HG03025 (cell line): ENCODE measurements around the gene TSEN34.
"Not testable (repeated sequence)": the region's sequence is repeated elsewhere in the genome, so short reads cannot be mapped to it uniquely, and the experiment has no call there.

Experiments
- ATAC-seq: cut with Tn5 transposase; IDR thresholded peaks from one replicate; pipeline ENCODE4 v1.9.1; 2021; ENCODE audit warnings: mild to moderate bottlenecking, moderate library complexity; ENCODE audit not compliant: unreplicated experiment, low FRiP score

TSEN34 gene

DNA sequence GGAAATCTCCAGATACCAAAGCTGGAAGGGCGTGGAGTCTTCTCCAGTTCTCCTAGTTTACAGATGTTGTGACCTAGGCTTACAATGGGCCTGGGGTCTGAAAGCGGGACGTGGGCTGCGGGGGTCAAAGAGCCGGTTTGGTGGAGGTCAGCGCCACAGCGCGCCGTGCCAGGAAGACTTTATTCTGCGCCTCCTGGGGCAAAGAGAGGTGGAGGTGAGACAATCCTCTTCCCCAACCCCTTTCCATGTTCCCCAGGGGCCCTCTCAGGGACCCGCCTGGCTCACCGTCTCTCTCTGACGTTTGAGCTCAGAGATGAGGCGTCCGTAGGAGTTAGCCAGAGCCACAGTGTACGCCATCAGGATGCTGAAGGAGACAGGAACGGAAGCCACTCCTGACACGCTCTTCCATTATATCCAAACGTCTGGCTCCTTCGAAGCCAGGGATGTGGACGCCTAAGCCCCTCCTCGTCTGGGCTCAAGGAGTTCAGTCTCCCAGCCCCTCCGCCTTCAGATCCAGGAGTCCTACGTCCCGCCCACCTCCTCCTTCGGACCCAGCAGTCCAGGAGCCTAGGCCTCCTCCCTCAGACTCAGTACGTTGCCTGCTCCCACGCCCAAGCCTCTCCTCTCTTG lies 30.8 kb upstream of the TSEN34 start:
- no peak for ATAC-seq

DNA sequence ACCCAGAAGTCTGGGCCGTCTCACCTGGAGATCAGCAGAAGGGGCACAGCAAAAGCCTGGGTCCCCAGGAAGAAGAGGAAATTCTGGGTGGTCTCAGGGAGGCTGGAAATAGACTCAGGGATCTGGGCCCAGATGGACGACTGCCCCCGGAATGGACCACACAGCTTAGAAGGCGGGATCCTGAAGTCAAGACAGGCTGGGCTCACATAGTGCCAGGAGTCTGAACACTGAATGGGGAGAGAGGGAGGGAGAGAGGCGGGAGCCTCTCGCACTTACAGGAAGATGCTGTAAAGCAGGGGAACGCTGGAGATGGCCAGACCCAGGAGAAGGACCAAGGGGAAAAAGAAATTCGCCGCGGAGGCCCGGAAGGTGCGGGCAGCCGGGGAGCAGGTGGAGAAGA lies 30.3 kb upstream of the TSEN34 start:
- no peak for ATAC-seq

DNA sequence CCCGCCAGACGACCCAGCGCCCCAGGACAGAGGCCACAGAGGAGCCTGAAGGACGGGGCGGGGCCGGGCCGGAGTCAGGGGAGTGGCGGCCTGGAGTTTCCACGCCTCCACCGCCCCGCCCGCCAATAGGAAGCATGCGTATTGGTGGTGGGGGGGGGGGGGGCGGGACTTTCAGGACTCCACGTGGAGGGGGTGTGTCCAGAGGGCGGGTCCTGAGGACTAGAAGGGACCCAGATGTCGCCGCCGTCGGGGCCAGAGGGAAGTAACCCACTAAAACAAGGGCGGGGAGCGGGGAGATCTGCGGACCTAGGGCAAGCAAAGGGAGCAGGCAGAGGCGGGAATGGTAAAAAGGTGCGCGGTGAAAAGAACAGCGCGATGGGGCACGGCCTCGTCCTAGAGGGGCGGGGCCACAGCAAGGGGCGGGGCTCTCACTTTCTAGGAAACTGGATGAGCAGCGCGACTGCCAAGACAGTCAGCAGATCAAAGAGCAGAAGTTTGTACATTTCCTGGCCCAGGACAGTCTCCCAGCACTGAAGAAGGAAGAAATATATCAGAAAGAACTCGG lies 28.8 kb upstream of the TSEN34 start:
- ATAC-seq = no peak

DNA sequence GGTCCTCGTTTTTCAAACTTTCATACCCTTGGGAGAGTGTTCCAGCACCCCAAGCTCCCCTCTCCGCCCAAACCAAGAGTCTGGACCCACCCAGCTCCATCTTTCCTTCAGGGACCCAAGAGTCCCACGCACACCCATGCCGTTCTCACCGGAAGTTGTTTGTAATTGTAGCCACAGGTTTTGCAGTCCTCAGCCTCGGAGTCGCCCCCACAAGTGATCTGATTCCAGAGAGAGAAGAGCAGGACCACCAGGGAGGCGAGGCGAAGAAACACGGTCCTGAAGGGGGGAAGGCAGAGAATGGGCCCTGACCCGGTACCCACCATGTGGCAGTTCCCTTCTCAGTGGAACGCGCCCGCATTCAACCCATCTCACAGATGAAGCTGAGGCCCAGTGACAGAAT lies 28.2 kb upstream of the TSEN34 start:
- ATAC-seq = no peak

GRCh38 chr19:54164369-54165068 lies 26.6 kb upstream of the TSEN34 start:
- ATAC-seq = no peak

DNA sequence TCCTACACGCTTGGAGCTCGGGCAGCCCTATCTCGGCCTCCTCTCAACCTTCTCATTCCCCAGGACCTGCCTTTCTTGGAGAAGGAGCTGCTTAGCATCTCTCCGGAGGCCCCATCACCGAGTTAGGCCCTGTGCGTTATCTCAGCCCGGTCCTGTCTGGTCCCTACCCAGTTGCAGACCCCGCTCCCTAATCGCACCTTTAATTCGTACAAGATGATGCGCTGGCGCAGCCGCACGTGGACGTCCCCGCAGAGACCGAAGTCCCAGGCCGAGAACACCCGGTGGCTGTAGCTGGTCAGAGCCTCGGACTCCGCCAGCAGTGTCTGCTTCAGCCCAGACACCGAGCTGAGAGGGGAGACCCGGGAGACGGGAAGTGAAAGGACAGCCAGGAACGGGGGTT lies 25.9 kb upstream of the TSEN34 start:
- no peak for ATAC-seq

DNA sequence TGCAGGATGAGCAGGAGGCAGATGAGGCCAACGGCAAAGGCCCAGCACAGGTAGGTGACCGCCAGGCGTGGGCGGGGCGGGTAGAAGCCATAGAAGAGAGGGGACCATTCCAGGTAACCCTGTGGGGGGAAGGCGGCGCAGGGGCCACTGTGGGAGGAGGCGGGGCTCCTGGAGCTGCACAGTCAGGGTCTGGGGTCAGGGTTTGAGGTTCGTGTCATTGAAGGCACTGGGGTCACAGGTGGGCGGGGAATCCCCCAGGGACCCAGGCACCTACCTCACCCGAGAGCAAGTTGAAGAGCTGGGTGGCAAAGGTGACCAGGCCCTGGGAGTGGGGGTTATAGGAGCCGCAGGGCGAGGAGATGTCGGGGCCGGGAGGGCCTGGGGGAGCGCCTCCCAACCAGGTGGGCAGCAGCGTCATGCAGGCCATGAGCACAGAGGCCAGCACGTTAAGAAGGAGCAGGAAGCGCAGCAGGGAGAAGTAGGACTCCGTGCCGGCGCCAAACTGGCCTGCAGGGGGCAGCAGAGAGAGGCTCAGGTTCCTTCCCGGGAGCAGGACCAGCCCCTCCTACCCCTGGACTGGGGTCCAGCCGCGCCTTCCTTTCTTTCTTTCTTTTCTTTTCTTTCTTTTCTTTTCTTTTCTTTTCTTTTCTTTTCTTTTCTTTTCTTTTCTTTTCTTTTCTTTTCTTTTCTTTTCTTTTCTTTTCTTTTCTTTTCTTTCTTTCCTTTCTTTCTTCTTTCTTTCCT lies 22.8 kb upstream of the TSEN34 start:
- no peak for ATAC-seq

DNA sequence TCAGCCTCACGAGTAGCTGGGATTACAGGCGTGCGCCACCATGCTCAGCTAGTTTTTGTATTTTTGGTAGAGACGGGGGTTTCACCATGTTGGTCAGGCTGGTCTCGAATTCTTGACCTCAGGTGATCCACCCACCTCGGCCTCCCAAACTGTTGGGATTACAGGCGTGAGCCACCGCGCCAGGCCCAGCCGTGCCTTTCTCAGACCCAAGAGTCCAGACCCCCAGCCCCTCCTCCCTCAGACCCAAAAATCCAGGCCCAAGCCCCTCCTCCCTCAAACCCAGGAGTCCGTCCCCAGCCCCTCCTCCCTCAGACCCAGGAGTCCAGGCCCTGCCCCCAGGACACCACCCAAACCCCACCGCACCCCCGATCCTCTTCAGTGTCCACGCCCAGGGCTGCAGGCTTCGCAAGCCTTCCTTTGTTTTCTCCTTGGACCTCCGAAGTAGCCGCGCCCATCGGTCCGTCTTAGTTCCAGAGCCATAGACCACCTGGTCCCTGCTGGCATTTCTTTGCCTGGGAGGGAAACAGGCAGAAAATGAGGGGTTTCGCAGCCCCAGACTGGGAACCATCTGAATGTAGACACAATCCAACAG lies 21.9 kb upstream of the TSEN34 start:
- ATAC-seq = no peak

DNA sequence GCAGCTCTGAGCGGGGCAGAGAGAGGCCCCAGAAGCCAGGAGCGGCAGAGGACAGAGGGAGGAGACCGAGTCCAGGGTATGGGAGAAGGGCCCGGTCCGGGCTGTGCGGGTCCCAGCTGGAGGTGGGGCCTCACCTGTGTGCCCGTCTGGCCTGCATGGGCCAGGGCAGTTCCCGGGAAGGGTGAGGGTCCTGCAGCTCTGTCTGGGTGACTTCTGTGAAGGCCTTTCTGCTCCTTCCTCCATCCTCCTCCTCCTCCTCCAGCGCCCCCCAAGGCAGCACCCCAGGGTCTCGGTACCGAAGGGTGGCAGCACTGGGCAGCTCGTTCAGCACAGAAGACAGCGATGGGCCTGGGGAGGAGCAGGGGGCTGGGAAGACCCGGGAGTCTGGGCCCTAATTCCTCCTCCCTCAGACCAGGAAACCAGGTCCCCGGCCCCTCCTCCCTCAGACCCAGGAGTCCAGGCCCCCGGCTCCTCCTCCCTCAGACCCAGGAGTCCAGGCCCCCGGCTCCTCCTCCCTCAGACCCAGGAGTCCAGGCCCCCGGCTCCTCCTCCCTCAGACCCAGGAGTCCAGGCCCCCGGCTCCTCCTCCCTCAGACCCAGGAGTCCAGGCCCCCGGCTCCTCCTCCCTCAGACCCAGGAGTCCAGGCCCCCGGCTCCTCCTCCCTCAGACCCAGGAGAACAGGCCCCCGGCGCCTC lies 19.2 kb upstream of the TSEN34 start:
- not testable (repeated sequence) for ATAC-seq

DNA sequence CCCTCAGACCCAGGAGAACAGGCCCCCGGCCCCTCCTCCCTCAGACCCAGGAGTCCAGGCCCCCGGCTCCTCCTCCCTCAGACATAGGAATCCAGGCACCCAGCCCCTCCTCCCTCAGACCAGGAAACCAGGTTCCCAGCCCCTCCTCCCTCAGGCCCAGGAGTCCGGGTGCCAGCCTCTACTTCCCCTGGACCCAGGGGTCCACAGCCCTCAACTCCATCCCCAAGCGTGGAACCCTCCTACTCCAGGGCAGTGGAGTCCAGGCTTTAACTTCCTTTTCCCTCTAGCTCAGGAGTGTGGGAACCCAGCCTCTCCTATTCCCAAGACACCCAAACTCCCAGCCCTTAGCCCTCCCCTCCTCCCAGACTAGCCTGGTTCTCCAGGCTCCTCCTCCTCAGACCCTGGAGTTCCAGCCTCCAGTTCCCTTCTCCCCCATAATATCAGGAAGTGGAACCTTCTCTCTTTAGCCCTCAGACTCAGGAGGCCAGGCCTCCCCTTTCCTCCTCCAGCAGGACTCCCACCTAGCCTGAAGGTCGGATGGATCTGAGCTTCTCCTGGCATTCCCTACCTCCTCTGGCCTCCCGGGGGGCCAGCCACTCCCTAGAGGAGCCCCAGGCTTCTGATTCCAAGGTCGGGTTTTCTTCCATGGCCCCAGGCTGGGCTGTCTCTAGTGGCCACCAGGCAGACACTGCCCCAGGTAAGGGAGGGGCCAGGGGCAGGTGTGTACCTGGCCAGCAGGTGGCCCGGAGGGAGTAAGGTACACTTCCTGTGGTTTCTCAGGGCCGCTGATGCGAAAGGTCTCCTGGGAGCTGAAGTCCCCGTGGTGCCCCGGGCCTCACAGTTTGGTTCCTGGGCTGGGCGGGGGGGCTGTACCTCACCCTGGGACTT lies 18.4 kb upstream of the TSEN34 start, which contains the start of gene TMC4:
Gene TMC4 (minus strand): TSS at position 690 of the 888 bp plus-strand sequence. CDS start 43 bp downstream, at position 647.
- ATAC-seq = no peak

DNA sequence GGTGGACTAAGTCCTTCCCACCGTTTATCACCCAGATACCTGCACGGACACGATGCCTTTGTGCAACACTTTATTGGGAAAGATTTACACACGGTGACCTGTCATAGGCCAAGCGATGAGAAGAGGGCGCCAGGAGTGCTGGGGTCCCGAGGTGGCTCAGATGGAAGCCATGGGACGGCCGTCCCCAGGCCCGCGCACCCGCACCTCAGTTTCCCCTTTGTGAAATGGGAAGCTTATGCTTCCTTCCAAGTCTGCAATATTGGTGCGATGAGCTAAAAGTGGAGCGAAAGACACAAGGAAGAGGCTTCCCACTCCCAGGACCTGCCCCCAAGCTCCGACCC lies 17.8 kb upstream of the TSEN34 start:
- ATAC-seq = no peak

GRCh38 chr19:54173951-54174834 lies 16.9 kb upstream of the TSEN34 start:
- no peak for ATAC-seq

- ATAC-seq = no peak
Observed at GRCh38 chr19:54178581-54179261, 12.4 kb upstream of the TSEN34 start.

- no peak for ATAC-seq
Observed at GRCh38 chr19:54179262-54179852, 11.8 kb upstream of the TSEN34 start.

DNA sequence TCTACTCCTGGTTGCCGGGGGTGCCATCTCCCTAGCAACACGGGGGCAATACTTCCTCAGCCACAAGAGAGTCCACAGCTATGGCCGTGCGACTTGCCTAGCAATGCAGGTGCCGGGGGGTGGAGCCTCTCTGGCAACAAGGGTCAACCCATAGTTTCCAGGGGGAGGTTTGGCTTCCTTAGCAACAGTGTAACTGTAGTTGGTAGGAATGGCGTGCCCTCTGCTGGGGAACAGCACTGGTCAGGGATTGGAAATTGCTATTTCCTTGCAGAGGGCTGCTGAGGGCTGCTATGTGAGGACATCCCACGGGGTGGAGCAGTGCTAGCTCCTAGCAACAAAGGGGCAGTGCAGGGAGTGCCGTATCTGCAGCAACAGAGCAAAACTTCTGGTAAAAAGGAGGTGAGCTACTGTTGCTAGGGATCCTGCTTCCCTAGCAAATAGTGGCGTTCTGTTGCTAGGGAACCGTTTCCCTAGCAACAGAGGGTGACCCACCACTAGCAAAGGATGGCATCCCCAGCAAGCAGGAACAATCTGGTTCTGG lies 11.1 kb upstream of the TSEN34 start:
- no peak for ATAC-seq

- ATAC-seq = no peak
Observed at GRCh38 chr19:54180691-54181091, 10.4 kb upstream of the TSEN34 start.

DNA sequence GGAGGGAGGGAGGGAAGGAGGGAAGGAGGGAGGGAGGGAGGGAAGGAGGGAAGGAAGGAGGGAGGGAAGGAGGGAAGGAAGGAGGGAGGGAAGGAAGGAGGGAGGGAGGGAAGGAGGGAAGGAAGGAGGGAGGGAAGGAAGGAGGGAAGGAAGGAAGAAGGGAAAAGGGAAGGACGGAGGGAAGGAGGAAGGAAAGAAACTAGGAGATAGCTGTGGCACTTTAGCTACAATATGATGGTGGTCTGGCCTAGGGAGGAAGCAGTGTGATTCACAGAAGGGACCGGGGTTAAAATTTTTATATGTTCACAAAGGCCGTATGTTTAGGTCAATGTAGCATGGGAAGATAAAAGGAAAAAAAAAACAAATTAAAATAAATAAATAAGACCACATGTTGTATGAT lies 9.2 kb upstream of the TSEN34 start:
- not testable (repeated sequence) for ATAC-seq
